Left forelimb (tissue), 1 donor: ENCODE results near the gene COL4A2.
A peak's percentile ranks its signal among the peaks of the same experiment; 100 is the strongest.

Experiments
- DNase-seq: peaks from one replicate; pipeline ENCODE4 v3.0.0-alpha.2; 2018; ENCODE audit warnings: low spot score

The COL4A2 gene

DNA sequence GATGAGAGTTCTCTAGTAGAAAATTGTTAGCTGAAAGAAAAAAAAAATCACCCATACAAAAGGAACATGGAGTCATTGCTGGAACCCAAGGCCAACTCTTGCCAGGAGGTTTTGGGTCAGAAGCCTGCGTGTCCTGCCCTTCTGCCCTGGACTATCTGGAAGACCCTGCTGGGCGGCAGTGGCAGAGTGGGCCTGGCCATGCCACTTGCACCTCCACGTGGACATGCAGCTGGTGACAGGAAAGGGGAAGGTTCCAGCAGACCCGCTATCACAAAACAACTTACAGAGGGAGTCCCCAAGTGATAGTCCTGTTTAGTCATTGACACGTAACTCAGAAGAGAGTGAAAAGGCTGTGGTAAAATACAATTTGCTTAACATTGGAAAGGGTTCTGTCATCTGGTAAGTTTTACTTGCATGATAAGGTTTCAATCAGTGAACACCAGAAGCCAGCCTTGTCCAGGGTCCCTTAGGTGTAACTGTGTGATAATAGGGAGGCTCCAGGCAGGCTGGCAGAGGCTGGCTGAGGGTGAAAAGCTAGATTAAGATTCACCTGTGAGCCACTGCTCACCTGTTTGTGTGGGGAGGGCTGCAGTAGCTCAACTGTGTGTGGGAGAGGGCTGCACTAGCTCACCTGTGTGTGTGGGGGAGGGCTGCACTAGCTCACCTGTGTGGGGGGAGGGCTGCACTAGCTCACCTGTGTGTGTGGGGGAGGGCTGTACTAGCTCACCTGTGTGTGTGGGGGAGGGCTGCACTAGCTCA, 47.8 kb downstream of the COL4A2 start:
- peak; percentile 26 for DNase-seq

DNA sequence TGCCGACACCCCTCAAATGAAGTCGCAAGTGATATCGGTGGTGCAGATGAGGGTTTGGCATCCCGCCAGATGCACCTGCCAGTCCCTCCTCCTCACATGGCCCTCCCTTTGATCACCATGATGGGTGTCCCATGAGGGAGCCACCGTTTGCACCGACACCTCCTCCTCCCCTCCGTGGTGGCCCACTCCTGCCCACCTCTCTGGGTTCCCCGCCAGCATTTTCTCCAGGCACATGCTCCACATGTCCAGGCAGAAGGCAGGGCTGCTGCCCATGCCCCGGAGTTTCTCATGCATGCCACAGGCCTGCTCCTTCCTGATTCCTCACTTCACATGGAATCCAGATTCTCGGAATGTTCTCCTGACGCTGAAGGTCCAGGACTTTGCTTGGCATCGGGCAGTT, 49.3 kb downstream of the COL4A2 start:
- peak; percentile 64 for DNase-seq

GRCh38 chr13:110358381-110358780, 51.3 kb downstream of the COL4A2 start:
- DNase-seq: no peak

DNA sequence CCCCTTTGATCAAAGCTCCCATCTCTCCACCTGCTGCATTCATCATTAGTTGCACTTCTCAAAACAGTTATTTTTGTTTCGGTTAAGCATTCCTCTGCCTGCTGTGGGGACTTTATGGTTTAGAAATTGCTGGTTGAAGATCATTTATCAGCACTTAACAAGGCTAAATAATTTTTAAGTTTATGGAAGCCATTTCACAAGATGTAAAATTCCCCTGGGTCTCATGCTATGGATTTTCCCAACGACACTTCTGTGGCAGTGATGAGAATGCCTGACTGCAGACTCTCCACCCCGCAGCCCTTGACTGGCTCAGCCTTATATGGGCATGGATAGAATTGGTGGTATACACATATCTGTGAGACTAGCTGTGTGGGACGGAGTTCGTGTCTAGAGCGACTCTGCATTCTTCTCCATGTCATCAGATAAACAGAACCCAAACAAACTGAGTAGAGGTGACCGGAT, 52.8 kb downstream of the COL4A2 start:
- DNase-seq: peak; percentile 26

GRCh38 chr13:110360598-110360997, 53.5 kb downstream of the COL4A2 start:
- DNase-seq: peak; percentile 15

DNA sequence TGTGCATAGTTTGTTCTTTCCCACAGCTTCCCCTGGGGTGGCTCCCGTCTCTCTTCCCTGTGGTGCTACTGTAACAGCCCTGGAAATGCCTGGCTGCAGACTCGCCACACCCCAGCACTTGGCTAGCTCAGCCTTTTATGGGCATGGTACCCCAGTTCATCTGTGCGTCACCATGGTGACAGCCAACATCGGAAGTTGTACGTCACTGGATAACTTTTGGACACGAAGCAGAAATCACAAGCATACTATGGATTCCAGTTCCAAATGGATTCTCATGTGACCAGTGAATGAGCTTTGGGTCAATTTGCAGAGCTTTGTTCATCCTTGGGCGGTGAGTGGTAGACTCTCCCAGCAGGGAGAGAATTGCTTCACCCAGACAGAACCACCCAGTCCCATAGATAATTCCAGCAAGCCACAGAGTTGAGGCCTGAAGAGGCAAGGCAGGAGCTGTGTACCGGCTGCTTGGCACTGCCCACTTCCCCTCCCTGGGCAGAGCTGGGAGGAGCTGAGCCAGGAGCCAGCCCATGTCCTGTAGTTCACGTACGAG, 54.4 kb downstream of the COL4A2 start:
- no peak for DNase-seq

GRCh38 chr13:110363010-110363409, 55.9 kb downstream of the COL4A2 start:
- DNase-seq: no peak

GRCh38 chr13:110364081-110364480, 57.0 kb downstream of the COL4A2 start:
- DNase-seq: peak; percentile 5

DNA sequence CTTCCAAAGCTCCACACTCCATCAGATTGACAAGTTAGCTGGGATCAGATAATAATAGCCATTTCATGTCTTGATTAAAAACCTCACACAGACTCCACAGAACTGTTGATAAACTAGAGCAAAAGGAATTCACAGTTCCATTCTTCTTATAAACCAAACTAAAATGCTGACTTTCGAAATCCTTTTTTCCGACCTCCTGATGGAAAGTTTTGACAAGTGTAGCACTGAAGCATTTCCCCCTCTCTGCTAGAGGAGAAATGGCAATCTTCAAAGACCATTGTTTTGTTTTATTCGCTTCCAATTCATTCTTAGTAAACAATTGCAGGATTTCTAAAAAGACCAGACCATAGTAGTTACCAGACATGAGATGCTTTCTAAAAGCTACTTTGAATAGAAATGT, 58.8 kb downstream of the COL4A2 start:
- no peak for DNase-seq

GRCh38 chr13:110366733-110367132, 59.6 kb downstream of the COL4A2 start:
- DNase-seq: no peak

GRCh38 chr13:110367620-110368019, 60.5 kb downstream of the COL4A2 start:
- DNase-seq: no peak

DNA sequence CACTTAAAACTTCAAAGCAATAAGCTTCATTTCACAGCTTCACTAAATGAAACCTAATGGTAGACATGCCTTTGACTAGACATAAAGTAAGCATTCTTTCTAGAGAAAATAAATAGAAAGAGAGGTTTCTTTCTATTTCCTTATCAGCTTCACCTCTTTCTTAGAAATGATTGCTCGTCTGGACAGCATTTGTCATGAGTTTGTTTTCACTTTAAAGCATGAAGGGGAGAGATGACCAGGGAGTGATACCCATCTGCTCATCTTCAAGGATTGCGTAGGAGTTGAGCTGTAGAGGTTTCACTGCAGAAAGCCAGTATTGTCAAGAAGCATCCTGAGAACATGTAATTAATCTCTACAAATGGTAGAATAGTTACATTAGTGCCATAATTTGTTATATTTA, 61.3 kb downstream of the COL4A2 start:
- no peak for DNase-seq

GRCh38 chr13:110369400-110369799, 62.3 kb downstream of the COL4A2 start:
- no peak for DNase-seq

- no peak for DNase-seq
These were observed 64.7 kb downstream of the COL4A2 start for GRCh38 chr13:110371550-110372465.

DNA sequence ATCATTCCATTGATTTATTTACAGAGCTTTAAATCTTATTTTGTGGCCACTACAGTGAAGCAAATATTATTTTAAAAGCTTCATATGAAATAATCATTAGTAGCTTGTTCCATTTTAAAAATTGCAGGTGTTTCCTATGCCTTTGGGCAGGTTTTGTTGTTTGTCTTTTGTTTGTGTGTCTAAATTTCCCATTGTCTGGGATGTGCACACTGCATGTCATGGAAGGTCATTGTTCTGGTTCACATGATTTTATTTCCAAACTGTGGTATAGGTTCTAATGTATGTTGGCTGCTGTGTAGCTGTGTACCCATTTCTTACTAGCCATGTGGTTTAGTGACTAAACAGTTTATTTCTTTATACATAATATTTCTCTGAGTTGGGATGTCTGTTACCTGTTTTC, 65.6 kb downstream of the COL4A2 start:
- no peak for DNase-seq

DNA sequence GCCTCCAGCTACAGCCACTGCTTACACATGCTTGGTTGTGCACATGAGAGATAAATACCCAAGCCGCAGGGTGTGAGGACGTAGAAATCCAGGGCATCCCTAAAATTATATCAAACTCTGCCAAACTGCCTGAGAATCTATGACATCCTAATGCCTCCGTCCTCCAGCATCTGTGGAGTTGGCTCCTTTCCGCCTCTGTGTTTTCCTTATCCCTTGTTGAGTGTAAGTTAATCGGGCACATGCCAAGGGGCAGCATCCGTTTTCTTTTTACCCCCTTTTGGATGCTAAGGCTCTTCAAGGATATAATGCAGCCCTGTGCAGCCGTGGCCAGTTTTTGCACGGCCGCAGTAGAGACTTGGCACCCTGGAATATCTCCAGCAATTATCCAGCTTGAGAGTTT, 66.5 kb downstream of the COL4A2 start:
- DNase-seq: no peak

DNA sequence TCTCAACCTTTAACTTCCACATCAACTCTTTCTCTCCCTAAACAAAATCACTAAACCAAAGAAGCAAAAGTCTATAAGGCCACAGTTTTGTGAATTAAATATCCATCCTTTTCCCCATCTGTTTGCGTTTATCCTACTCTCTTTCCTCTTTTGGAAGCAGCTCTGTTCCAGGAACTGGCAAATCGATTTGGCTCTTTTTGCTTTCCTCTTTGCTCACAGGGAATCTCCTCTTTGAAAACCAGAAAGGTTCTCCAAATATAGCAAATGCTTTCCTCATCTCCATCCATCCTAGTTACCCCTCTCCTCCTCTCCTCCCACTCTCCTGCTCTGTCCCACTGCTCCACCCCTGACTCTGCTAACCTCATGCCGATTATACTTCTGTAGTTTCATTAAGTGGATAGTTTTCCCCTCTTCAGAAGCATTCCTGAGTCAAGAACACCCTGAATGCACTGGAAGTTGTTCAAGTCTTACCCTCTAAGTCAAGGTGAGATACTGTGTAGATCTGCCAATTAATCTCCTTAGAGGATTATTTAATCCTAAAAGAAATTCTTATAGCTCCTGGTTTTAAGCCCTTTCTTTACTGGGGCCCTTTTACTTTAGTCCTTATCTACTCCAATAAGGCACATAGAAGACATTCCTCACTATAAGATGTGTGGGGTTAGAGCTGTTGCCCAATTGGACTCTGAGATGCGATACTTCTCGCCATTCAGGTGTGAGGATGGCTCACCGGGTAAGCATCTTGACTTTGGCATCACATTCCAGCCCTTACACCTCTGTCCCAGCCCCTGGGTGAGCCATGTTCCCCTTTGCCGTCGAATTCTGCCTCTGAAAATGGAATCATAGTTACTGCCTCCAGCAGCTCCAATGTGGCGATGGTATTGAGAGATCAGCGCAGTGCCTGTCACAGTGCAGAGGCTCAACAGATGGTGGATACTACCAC, 67.6 kb downstream of the COL4A2 start:
- DNase-seq: no peak

DNA sequence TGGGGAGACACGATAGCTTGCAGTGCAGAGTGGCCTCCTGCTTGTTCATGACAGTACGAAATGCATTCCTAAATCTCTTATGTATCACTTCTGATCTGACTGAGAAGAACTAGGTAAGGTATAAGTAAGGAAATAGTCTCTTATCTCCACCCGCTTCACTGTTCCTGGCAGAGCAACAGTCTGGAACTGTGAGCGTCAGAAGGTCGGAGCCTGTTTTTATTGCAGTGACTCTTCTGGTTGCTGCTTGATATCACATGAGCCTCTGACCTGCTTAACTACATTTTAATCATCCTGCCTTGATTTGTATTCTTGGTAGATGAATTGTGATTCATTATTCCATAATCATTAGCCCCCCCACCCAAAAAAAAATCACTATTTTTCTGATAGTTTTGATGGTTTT, 69.0 kb downstream of the COL4A2 start:
- no peak for DNase-seq

DNA sequence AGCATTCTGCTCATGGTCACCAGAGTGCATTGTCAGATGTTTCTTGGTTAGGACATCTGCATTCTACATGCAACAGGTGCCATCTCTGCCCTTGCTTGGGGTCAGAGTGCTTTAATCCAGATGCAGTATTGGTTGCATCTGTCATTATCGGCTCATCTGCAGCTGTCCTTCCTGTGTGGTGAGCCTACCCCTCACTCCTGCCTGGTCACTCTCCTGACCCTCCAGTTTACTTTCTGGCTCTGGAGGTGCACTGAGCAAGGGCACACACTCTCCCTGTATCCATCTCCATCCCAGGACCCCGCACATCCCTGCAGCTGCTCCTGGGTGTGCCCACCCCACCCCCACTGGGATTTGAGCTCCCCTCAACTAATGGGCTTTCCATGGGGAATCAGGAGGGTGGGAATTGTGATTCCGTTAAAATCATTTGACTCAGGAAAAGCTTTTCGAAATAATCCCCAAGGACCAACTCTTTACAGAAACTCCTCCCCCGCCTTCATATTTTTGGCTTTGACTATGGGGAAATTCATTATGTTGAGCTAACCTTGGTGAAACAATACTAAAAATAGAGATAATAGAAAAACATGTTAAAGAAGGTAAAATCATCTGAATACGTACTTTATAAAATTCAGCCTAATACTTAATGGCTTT, 70.2 kb downstream of the COL4A2 start:
- no peak for DNase-seq

GRCh38 chr13:110377826-110378201, 70.7 kb downstream of the COL4A2 start:
- no peak for DNase-seq

DNA sequence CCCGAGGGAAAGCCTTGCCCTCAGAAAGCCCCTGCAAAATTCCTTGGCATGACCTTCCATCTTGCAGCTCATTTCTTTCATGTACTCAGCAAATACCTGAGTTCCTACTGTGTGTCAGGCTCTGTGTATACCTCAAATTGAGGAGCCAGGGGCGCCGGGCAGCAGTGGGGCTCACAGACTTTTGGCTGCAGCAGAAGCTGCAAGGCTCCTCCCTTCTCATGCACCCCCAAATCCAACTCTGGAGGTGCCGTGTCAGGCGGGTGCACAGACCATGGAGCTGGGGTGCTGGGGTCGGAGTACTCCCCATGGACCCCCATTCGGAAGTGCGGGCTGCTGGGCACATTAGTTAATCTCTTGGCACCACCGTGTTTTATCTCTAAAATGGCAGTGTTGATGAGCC, 72.3 kb downstream of the COL4A2 start:
- DNase-seq: no peak
